Colon (tissue), 2 donors: ENCODE measurements around the gene GNAI3.

Source experiments
- FAIRE-seq: peaks from 2 replicates; lab custom pipeline; 2012; peaks lifted over from hg19 to GRCh38; lab: Jason Lieb, UNC
- donor health status: control.
- donor health status: control.

The GNAI3 gene

DNA sequence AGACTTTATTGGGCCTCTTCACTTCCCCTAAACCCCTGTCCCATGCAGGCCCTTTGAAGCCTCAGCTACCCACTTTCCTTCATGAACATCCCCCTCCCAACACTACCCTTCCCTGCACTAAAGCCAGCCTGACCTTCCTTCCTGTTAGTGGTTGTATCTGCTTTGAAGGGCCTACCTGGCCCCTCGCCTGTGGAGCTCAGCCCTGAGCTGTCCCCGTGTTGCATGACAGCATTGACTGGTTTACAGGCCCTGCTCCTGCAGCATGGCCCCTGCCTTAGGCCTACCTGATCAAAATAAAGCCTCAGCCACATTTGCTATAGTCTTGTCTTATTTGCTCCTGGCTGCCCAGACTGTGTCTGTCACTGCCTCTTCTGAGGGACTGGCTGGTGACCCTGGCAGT is 113.0 kb downstream of the GNAI3 start:
- FAIRE-seq: no peak

- no peak for FAIRE-seq
Observed at GRCh38 chr1:109664671-109665070, 116.3 kb downstream of the GNAI3 start.

- no peak for FAIRE-seq
Observed at GRCh38 chr1:109667452-109668122, 119.2 kb downstream of the GNAI3 start, which contains the start of gene GSTM2. Gene GSTM2 (plus strand): TSS chr1:109668057. CDS start chr1:109668116, 59 bp downstream.
